SU-DHL-6 (cell line): Measurements from ENCODE around the gene XRCC4.

Experiments
- EZH2phosphoT487 ChIP-seq: fragments of 200-600 bp; sonication (generic), shearing (Covaris generic); conservative IDR thresholded peaks from 2 replicates; pipeline ENCODE4 v1.6.1; 2018; ENCODE audit warnings: mild to moderate bottlenecking, antibody characterized with exemption, low read length, moderate library complexity, mixed read lengths
- TF ChIP-seq, protein P1 (sequence below): fragments of 200-600 bp; sonication (generic); IDR thresholded peaks from one replicate; pipeline ENCODE4 v1.5.1; 2017; ENCODE audit warnings: antibody characterized with exemption, mild to moderate bottlenecking, low read length, moderate library complexity; ENCODE audit not compliant: insufficient read depth, poor library complexity, severe bottlenecking

DNA sequence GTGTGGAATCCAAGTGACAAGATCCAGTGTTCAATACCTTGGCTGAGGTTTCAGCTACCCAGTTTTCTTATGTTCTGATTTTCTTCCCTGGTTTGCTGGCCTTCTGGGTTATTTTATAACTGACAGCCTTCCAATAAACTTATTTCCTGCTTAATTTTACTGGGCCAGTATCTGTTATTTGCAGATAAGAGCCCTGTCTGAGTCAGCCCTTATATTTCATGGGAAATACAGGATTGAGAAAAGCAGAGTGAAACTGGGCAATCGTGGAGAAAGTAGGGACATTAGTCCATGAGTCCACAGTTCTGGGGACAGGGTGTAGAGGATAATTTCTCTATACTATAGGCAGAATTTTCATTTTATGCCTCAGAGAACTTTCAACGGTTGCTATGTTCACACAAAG is 32.4 kb upstream of the XRCC4 start:
- TF ChIP-seq, protein P1, sequence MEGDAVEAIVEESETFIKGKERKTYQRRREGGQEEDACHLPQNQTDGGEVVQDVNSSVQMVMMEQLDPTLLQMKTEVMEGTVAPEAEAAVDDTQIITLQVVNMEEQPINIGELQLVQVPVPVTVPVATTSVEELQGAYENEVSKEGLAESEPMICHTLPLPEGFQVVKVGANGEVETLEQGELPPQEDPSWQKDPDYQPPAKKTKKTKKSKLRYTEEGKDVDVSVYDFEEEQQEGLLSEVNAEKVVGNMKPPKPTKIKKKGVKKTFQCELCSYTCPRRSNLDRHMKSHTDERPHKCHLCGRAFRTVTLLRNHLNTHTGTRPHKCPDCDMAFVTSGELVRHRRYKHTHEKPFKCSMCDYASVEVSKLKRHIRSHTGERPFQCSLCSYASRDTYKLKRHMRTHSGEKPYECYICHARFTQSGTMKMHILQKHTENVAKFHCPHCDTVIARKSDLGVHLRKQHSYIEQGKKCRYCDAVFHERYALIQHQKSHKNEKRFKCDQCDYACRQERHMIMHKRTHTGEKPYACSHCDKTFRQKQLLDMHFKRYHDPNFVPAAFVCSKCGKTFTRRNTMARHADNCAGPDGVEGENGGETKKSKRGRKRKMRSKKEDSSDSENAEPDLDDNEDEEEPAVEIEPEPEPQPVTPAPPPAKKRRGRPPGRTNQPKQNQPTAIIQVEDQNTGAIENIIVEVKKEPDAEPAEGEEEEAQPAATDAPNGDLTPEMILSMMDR = no peak
- TF ChIP-seq EZH2phosphoT487 = no peak
